NCI-H1105 (cell line): ENCODE results near the gene LIG1.

Experiments
- DNase-seq: peaks from one replicate; lab custom pipeline; 2025; lab: John Stamatoyannopoulos, UW

Gene LIG1

GRCh38 chr19:48181505-48181904 is 11.4 kb upstream of the LIG1 start:
- no peak for DNase-seq

GRCh38 chr19:48176226-48176625 is 6.1 kb upstream of the LIG1 start:
- DNase-seq, result no peak

GRCh38 chr19:48175578-48175977 is 5.4 kb upstream of the LIG1 start:
- DNase-seq, result no peak

- DNase-seq, result no peak
Measured at GRCh38 chr19:48174445-48175030, 4.4 kb upstream of the LIG1 start.

GRCh38 chr19:48171710-48172109 is 1.6 kb upstream of the LIG1 start:
- DNase-seq, result no peak

GRCh38 chr19:48170817-48171347 is 738 bp upstream of the LIG1 start:
- no peak for DNase-seq

GRCh38 chr19:48169578-48169938 is 586 bp downstream of the LIG1 start:
- peak; percentile 76 for DNase-seq

GRCh38 chr19:48168689-48169088 is 1.5 kb downstream of the LIG1 start:
- no peak for DNase-seq

- no peak for DNase-seq
Measured at GRCh38 chr19:48158210-48158790, 11.8 kb downstream of the LIG1 start.

- DNase-seq, result no peak
Measured at GRCh38 chr19:48154003-48154402, 16.1 kb downstream of the LIG1 start.

GRCh38 chr19:48152551-48152950 is 17.6 kb downstream of the LIG1 start:
- DNase-seq, result peak; percentile 23

GRCh38 chr19:48149430-48149829 is 20.7 kb downstream of the LIG1 start:
- no peak for DNase-seq

GRCh38 chr19:48148576-48148975 is 21.6 kb downstream of the LIG1 start:
- DNase-seq, result no peak

GRCh38 chr19:48147597-48148175 is 22.5 kb downstream of the LIG1 start:
- DNase-seq, result no peak

GRCh38 chr19:48139053-48139452 is 31.1 kb downstream of the LIG1 start:
- no peak for DNase-seq

GRCh38 chr19:48137411-48137810 is 32.7 kb downstream of the LIG1 start:
- no peak for DNase-seq

- no peak for DNase-seq
Measured at GRCh38 chr19:48136547-48136946, 33.6 kb downstream of the LIG1 start.

GRCh38 chr19:48135411-48135810 is 34.7 kb downstream of the LIG1 start:
- no peak for DNase-seq

- no peak for DNase-seq
Measured at GRCh38 chr19:48133094-48133493, 37.0 kb downstream of the LIG1 start.

- DNase-seq, result no peak
Measured at GRCh38 chr19:48127561-48127960, 42.6 kb downstream of the LIG1 start.

GRCh38 chr19:48123907-48124651 is 46.1 kb downstream of the LIG1 start:
- no peak for DNase-seq

GRCh38 chr19:48122421-48122820 is 47.7 kb downstream of the LIG1 start:
- no peak for DNase-seq

- DNase-seq, result no peak
Measured at GRCh38 chr19:48121909-48122371, 48.2 kb downstream of the LIG1 start.
